Ectodermal cell (in vitro differentiated cells): Measurements from ENCODE around the gene DNASE1L2.

Source experiments
- H3K27ac ChIP-seq: 2 replicates; pipeline ENCODE4 v1.7.0; 2013; ENCODE audit warnings: mild to moderate bottlenecking, low read depth, low read length; ENCODE audit not compliant: insufficient read depth, poor library complexity, severe bottlenecking
- H3K27me3 ChIP-seq: 2 replicates; pipeline ENCODE4 v1.7.0; 2013; ENCODE audit warnings: mild to moderate bottlenecking, low read length; ENCODE audit not compliant: insufficient read depth, control insufficient read depth, poor library complexity, severe bottlenecking
- H3K36me3 ChIP-seq: one replicate; pipeline ENCODE4 v1.7.0; 2013; ENCODE audit warnings: low read length; ENCODE audit not compliant: control insufficient read depth, insufficient read depth
- H3K4me1 ChIP-seq: one replicate; pipeline ENCODE4 v1.7.0; 2013; ENCODE audit warnings: low read length; ENCODE audit not compliant: control insufficient read depth, insufficient read depth
- H3K4me3 ChIP-seq: 2 replicates; pipeline ENCODE4 v1.7.0; 2013; ENCODE audit warnings: low read depth, low read length, control low read depth; ENCODE audit not compliant: insufficient read depth
- H3K9me3 ChIP-seq: 2 replicates; pipeline ENCODE4 v1.7.0; 2013; ENCODE audit warnings: mild to moderate bottlenecking, low read length, moderate library complexity; ENCODE audit not compliant: control insufficient read depth
- WGBS, 2 experiments: methylation state at CpG; one replicate each; pipeline ENCODE4 v1.1.7; 2013; ENCODE audit warnings: missing lambda C conversion rate in 2 of 2; 5-methylcytosine and 5-hydroxymethylcytosine counted together

DNASE1L2 gene

GRCh38 chr16:2209258-2210008 lies 26.8 kb upstream of the DNASE1L2 start:
- WGBS, 2 experiments, result 95 to 96% methylated on average over 29 of the region's 29 CpGs
- peaks cover 12% of the 10 kb centered on the region for H3K4me1 ChIP-seq

GRCh38 chr16:2210009-2210332 lies 26.3 kb upstream of the DNASE1L2 start:
- no peak overlapping the region for H3K27ac ChIP-seq
- peaks cover 28% of the 10 kb centered on the region for H3K36me3 ChIP-seq
- H3K27me3 ChIP-seq, result no peaks in the 10 kb centered on the region
- no peak overlapping the region for H3K4me3 ChIP-seq
- H3K4me1 ChIP-seq, result peaks cover 12% of the 10 kb centered on the region
- WGBS, 2 experiments, result 93 to 95% methylated on average over 17 of the region's 17 CpGs
- H3K9me3 ChIP-seq, result no peaks in the 10 kb centered on the region

More at GRCh38 chr16:2209258-2210008, 26.8 kb upstream of the DNASE1L2 start:
- no peaks in the 10 kb centered on the region for H3K9me3 ChIP-seq
- no peaks in the 10 kb centered on the region for H3K27me3 ChIP-seq
- H3K27ac ChIP-seq, result no peak overlapping the region
- H3K36me3 ChIP-seq, result peaks cover 28% of the 10 kb centered on the region
- no peak overlapping the region for H3K4me3 ChIP-seq

- Histone ChIP-seq H3K4me1 (peaks cover 12% of the 10 kb centered on the region), H3K9me3 (no peaks in the 10 kb centered on the region), H3K27ac (no peak within 1 kb of the TSS), H3K4me3 (no peak within 1 kb of the TSS), H3K36me3 (peaks cover 28% of the 10 kb centered on the region), H3K27me3 (no peaks in the 10 kb centered on the region)
- 87 to 89% methylated on average over 24 of the region's 24 CpGs for WGBS, 2 experiments
These were observed 25.6 kb upstream of the DNASE1L2 start, which contains the start of gene BRICD5 for GRCh38 chr16:2210386-2211365. TSS of gene BRICD5 (minus strand) at chr16:2210863. CDS start at chr16:2210833, 30 bp downstream.

- H3K9me3 ChIP-seq, result no peaks in the 10 kb centered on the region
- no peaks in the 10 kb centered on the region for H3K27me3 ChIP-seq
- H3K36me3 ChIP-seq, result peaks cover 25% of the 10 kb centered on the region
- H3K4me3 ChIP-seq, result no peak overlapping the region
- H3K27ac ChIP-seq, result no peak overlapping the region
- 90 to 91% methylated on average over 11 of the region's 11 CpGs for WGBS, 2 experiments
- peaks cover 12% of the 10 kb centered on the region for H3K4me1 ChIP-seq
These were observed 24.3 kb upstream of the DNASE1L2 start for GRCh38 chr16:2211923-2212347.

GRCh38 chr16:2212362-2213324 lies 23.6 kb upstream of the DNASE1L2 start:
- Histone ChIP-seq H3K9me3 (no peaks in the 10 kb centered on the region), H3K36me3 (peaks cover 19% of the 10 kb centered on the region), H3K4me1 (peaks cover 12% of the 10 kb centered on the region), H3K27me3 (no peaks in the 10 kb centered on the region), H3K27ac (no peak overlapping the region), H3K4me3 (peak overlapping the region; percentile 88)
- WGBS, 2 experiments, result 89 to 90% methylated on average over 19 of the region's 19 CpGs

GRCh38 chr16:2213817-2214718 lies 22.2 kb upstream of the DNASE1L2 start:
- no peaks in the 10 kb centered on the region for H3K27me3 ChIP-seq
- H3K4me3 ChIP-seq, result peak overlapping the region; percentile 88
- H3K27ac ChIP-seq, result peak overlapping the region; percentile 47
- H3K36me3 ChIP-seq, result peaks cover 8% of the 10 kb centered on the region
- H3K4me1 ChIP-seq, result peaks cover 12% of the 10 kb centered on the region
- WGBS, 2 experiments, result 1% methylated on average over 98 of the region's 98 CpGs
- no peaks in the 10 kb centered on the region for H3K9me3 ChIP-seq

GRCh38 chr16:2214719-2214968 lies 21.6 kb upstream of the DNASE1L2 start, which contains the start of gene PGP:
TSS of gene PGP (minus strand) at chr16:2214840. CDS start at chr16:2214777, 63 bp downstream.
- Histone ChIP-seq H3K27ac (peak within 1 kb of the TSS; percentile 91), H3K4me1 (peaks cover 12% of the 10 kb centered on the region), H3K27me3 (no peaks in the 10 kb centered on the region), H3K9me3 (no peaks in the 10 kb centered on the region), H3K4me3 (peak within 1 kb of the TSS; percentile 88), H3K36me3 (peaks cover 8% of the 10 kb centered on the region)
- 0% methylated on average over 48 of the region's 48 CpGs for WGBS, 2 experiments

GRCh38 chr16:2216330-2216729 lies 19.9 kb upstream of the DNASE1L2 start:
- WGBS, 2 experiments, result 97 to 100% methylated on average over 4 of the region's 4 CpGs
- H3K27ac ChIP-seq, result no peak overlapping the region
- H3K27me3 ChIP-seq, result no peaks in the 10 kb centered on the region
- H3K36me3 ChIP-seq, result peaks cover 8% of the 10 kb centered on the region
- H3K4me3 ChIP-seq, result no peak overlapping the region
- no peaks in the 10 kb centered on the region for H3K9me3 ChIP-seq
- peaks cover 12% of the 10 kb centered on the region for H3K4me1 ChIP-seq
